Loucy (cell line): ENCODE data around the gene LYPD8.

Experiments
- H2AFZ ChIP-seq: fragments of 200-600 bp; sonication (generic); 2 replicates; pipeline ENCODE4 v1.6.0; 2016; ENCODE audit warnings: antibody characterized with exemption, mild to moderate bottlenecking, low read length, moderate library complexity
- H3F3A ChIP-seq: fragments of 200-600 bp; 2 replicates; pipeline ENCODE4 v1.6.0; 2016; ENCODE audit warnings: antibody characterized with exemption, low read depth, mild to moderate bottlenecking
- H3K27me3 ChIP-seq: fragments of 200-600 bp; sonication (generic); 2 replicates; pipeline ENCODE4 v1.6.1; 2014; ENCODE audit warnings: low read length, mild to moderate bottlenecking; ENCODE audit not compliant: insufficient read depth, poor library complexity, severe bottlenecking
- H3K36me3 ChIP-seq: fragments of 200-600 bp; sonication (generic); 2 replicates; pipeline ENCODE4 v1.6.1; 2016; ENCODE audit warnings: low read length; ENCODE audit not compliant: insufficient read depth
- H3K4me1 ChIP-seq: fragments of 200-600 bp; sonication (generic); 2 replicates; pipeline ENCODE4 v1.5.1; 2014; ENCODE audit warnings: low read length, mild to moderate bottlenecking; ENCODE audit not compliant: insufficient read depth, poor library complexity, severe bottlenecking
- H3K4me2 ChIP-seq: fragments of 200-600 bp; sonication (generic); 2 replicates; pipeline ENCODE4 v1.6.0; 2014; ENCODE audit warnings: antibody characterized with exemption, low read length, low read depth, mild to moderate bottlenecking; ENCODE audit not compliant: poor library complexity, severe bottlenecking
- H3K4me3 ChIP-seq: fragments of 200-600 bp; sonication (generic); 2 replicates; pipeline ENCODE4 v1.5.1; 2014; ENCODE audit warnings: low read length, mild to moderate bottlenecking, mixed read lengths; ENCODE audit not compliant: poor library complexity, severe bottlenecking
- H3K79me2 ChIP-seq: fragments of 200-600 bp; sonication (generic); 2 replicates; pipeline ENCODE4 v1.6.1; 2014; ENCODE audit warnings: low read length; ENCODE audit not compliant: insufficient read depth
- H3K9ac ChIP-seq: fragments of 200-600 bp; sonication (generic); 2 replicates; pipeline ENCODE4 v1.6.0; 2014; ENCODE audit warnings: mild to moderate bottlenecking, low read depth, low read length, moderate library complexity; ENCODE audit not compliant: poor library complexity, severe bottlenecking
- H3K9me2 ChIP-seq: fragments of 200-600 bp; sonication (generic); replicated peaks from 2 replicates; pipeline ENCODE4 v1.6.1; 2016; ENCODE audit warnings: low read depth, low read length, mixed read lengths
- H3K9me3 ChIP-seq: fragments of 200-600 bp; sonication (generic); 2 replicates; pipeline ENCODE4 v1.6.1; 2014; ENCODE audit warnings: mild to moderate bottlenecking, antibody characterized with exemption, low read length, low read depth; ENCODE audit not compliant: insufficient read depth
- H4K20me1 ChIP-seq: fragments of 200-600 bp; sonication (generic); 2 replicates; pipeline ENCODE4 v1.6.0; 2014; ENCODE audit warnings: antibody characterized with exemption, low read length, mild to moderate bottlenecking; ENCODE audit not compliant: insufficient read depth, poor library complexity, severe bottlenecking
- EZH2phosphoT487 ChIP-seq: fragments of 200-600 bp; IDR thresholded peaks from 2 replicates; pipeline ENCODE4 v1.6.1; 2018; ENCODE audit warnings: antibody characterized with exemption, mild to moderate bottlenecking, moderate library complexity, borderline replicate concordance
- TF ChIP-seq, protein P1 (sequence below): fragments of 200-600 bp; sonication (generic); conservative IDR thresholded peaks from 2 replicates; pipeline ENCODE4 v1.5.1; 2014; ENCODE audit warnings: mild to moderate bottlenecking, antibody characterized with exemption, low read length

Gene LYPD8

DNA sequence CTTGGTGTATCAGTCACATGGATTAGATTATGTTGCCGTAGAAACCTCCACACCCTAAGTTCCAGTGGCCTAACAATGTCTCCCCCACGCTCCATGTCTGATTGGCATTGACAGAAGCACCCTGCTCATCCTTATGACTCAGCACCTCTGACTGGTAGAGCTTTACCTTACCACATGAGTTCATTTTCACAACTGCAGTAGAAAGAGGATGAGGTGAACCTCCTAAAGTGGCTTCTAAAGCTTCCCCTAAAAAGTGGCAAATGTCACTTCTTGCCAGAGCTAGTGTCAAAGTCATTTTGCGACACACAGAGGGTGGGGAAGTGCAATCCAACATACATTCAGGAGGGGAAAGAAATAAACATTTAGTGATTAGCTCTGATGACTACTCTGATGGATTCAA lies 30.6 kb upstream of the LYPD8 start:
- Histone ChIP-seq H3K4me1 (no peaks in the 10 kb centered on the region), H3K4me3 (no peak overlapping the region), H2AFZ (no peak overlapping the region), H3K9me2 (no peaks in the 10 kb centered on the region), H3K79me2 (no peaks in the 10 kb centered on the region), H3K4me2 (no peak overlapping the region), H3F3A (no peaks in the 10 kb centered on the region), H3K9ac (no peak overlapping the region), H4K20me1 (no peaks in the 10 kb centered on the region), H3K9me3 (peaks cover 2% of the 10 kb centered on the region; the same call in 1 of the 2 replicates), H3K36me3 (no peaks in the 10 kb centered on the region), H3K27me3 (no peaks in the 10 kb centered on the region)
- TF ChIP-seq, protein P1, sequence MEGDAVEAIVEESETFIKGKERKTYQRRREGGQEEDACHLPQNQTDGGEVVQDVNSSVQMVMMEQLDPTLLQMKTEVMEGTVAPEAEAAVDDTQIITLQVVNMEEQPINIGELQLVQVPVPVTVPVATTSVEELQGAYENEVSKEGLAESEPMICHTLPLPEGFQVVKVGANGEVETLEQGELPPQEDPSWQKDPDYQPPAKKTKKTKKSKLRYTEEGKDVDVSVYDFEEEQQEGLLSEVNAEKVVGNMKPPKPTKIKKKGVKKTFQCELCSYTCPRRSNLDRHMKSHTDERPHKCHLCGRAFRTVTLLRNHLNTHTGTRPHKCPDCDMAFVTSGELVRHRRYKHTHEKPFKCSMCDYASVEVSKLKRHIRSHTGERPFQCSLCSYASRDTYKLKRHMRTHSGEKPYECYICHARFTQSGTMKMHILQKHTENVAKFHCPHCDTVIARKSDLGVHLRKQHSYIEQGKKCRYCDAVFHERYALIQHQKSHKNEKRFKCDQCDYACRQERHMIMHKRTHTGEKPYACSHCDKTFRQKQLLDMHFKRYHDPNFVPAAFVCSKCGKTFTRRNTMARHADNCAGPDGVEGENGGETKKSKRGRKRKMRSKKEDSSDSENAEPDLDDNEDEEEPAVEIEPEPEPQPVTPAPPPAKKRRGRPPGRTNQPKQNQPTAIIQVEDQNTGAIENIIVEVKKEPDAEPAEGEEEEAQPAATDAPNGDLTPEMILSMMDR: no peak
- no peak for TF ChIP-seq EZH2phosphoT487

DNA sequence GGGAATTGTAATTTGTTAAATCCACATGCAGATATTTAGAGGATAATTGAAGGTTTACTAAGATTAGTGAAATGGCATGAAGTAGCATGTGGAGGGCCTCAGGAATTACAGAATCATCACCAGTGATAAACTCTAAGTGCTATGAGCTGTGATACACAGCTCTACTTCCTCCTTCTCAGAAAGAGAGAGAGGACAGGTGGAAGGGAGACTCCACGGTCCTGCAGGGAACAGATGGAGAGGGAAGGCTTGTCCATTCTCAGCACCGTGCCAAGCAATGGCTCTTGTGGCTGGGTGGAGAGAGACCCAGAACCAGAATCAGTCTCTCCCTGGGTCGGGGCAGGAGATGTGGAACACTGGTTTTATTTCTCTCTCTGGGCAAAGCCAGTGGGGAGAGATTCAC lies 27.8 kb upstream of the LYPD8 start:
- Histone ChIP-seq H3K9me2 (no peaks in the 10 kb centered on the region), H3K4me1 (no peaks in the 10 kb centered on the region), H3K79me2 (no peaks in the 10 kb centered on the region), H3K4me3 (no peak overlapping the region), H4K20me1 (no peaks in the 10 kb centered on the region), H3F3A (no peaks in the 10 kb centered on the region), H3K36me3 (no peaks in the 10 kb centered on the region), H3K27me3 (no peaks in the 10 kb centered on the region), H3K9ac (no peak overlapping the region), H3K9me3 (peaks cover 11% of the 10 kb centered on the region; the same call in 1 of the 2 replicates), H2AFZ (no peak overlapping the region), H3K4me2 (no peak overlapping the region)
- TF ChIP-seq, protein P1: no peak
- TF ChIP-seq EZH2phosphoT487: no peak

DNA sequence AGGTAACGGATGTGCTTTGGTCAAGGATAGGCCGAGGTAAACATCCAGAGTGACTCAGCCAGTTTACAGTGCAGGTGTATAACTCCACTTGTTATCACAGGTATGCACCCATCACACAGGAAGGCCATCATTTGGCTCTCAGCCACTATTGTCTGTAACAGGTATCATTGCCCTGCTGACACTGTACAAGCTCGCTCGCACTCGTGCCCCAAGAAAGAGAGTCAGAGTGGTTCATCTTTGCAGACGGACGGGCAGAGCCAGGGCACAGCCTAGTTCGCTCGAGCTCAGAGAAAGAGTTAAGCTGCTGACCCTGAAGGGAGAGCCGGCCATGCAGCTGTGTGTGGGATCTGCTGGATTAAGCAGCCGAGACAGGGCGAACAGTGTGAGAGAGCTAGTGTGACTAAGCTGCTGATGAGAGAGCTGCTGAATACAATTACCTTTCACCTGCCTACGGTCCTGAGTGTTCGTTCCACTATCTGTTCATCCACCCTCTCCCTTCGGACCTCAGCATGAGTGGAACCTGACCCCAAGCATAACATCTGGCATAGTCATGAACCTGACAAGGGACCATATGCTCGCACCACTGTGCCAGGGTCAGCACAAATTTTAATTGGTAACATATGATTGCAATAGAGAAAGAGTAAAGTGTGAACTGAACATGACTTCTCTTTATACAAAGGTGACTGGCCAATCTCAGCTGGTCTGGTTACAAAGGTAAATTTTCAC lies 27.0 kb upstream of the LYPD8 start:
- no peaks in the 10 kb centered on the region for H4K20me1 ChIP-seq
- peaks cover 13% of the 10 kb centered on the region; the same call in 1 of the 2 replicates for H3K9me3 ChIP-seq
- H3K9ac ChIP-seq: no peak overlapping the region
- H3K4me1 ChIP-seq: no peaks in the 10 kb centered on the region
- H3K79me2 ChIP-seq: no peaks in the 10 kb centered on the region
- no peaks in the 10 kb centered on the region for H3K36me3 ChIP-seq
- H3K4me3 ChIP-seq: no peak overlapping the region
- H3F3A ChIP-seq: no peaks in the 10 kb centered on the region
- TF ChIP-seq, protein P1: no peak
- no peak for TF ChIP-seq EZH2phosphoT487
- no peaks in the 10 kb centered on the region for H3K9me2 ChIP-seq
- no peak overlapping the region for H3K4me2 ChIP-seq
- no peak overlapping the region for H2AFZ ChIP-seq
- no peaks in the 10 kb centered on the region for H3K27me3 ChIP-seq
